Measurements from ENCODE around the gene ELK1. TPM values are rescaled to one million over a fixed set of nuclear protein-coding genes. Genes with fewer than 3 reads are reported as not detected.

Gene ELK1
- total and polyA plus RNA-seq, 4 donors: 9.7 to 32.8 (median 26.9) TPM

DNA sequence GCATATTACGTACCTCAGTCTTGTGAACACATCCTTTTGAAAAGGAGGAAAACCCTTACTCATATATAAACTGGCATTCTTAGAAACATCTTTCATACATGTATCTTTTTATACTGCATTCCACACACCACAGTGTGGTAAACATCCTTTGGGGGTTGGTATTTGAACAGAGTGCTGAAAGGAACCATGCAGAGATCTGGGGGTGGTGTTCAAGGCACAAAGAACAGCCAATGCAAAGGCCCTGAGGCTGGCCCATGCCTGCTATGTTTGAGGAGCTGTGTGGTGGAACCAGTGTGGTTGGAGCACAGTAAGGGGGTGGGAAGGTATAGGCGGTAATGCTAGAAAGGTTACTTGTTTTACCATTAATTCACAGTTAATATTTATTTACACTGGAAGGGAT lies 2.0 kb downstream of the ELK1 start:
- H3K36me3 ChIP-seq (ENCODE audit: control insufficient read depth, insufficient read depth, low read length): no peaks in the 10 kb centered on the region
- H3K4me3 ChIP-seq (ENCODE audit: low read depth, low read length): no peak overlapping the region
- H3K27me3 ChIP-seq (ENCODE audit: control insufficient read depth, insufficient read depth, low read length): no peaks in the 10 kb centered on the region
- H3K9me3 ChIP-seq (ENCODE audit: control insufficient read depth, insufficient read depth, low read length): no peaks in the 10 kb centered on the region
- no peak for DNase-seq (ENCODE audit: low read depth in 4 of 6, low spot score in 6 of 6)
- peaks cover 13% of the 10 kb centered on the region for H3K4me1 ChIP-seq (ENCODE audit: control insufficient read depth, insufficient read depth, low read length)
- H3K27ac ChIP-seq (ENCODE audit: low read depth, low read length): no peak overlapping the region
- WGBS (ENCODE audit: insufficient coverage): 100% methylated on average over 1 of the region's 2 CpGs

DNA sequence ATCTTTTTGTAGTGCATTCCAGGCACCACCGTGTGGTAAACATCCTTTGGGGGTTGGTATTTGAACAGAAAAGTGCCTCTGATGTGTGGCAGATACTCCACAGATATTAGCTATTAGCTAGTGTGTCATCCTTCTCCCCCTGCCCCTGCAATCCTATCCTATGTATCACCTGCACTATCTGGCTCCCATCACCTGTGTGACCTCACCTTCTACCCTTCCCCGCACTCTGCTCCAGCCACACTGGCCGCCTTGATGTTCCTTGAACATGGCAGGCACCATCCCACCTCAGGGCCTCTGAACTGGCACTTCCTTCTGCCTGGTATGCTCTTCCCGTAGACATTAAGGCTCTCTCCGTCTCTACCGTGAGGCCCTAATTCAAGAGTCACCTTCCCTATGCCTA lies 3.7 kb downstream of the ELK1 start:
- no peak for DNase-seq (ENCODE audit: low read depth in 4 of 6, low spot score in 6 of 6)
- no peak overlapping the region for H3K27ac ChIP-seq (ENCODE audit: low read depth, low read length)
- peaks cover 11% of the 10 kb centered on the region for H3K4me1 ChIP-seq (ENCODE audit: control insufficient read depth, insufficient read depth, low read length)
- no peaks in the 10 kb centered on the region for H3K9me3 ChIP-seq (ENCODE audit: control insufficient read depth, insufficient read depth, low read length)
- H3K4me3 ChIP-seq (ENCODE audit: low read depth, low read length): no peak overlapping the region
- 85% methylated on average over 5 of the region's 6 CpGs for WGBS (ENCODE audit: insufficient coverage)
- H3K36me3 ChIP-seq (ENCODE audit: control insufficient read depth, insufficient read depth, low read length): no peaks in the 10 kb centered on the region
- no peaks in the 10 kb centered on the region for H3K27me3 ChIP-seq (ENCODE audit: control insufficient read depth, insufficient read depth, low read length)

DNA sequence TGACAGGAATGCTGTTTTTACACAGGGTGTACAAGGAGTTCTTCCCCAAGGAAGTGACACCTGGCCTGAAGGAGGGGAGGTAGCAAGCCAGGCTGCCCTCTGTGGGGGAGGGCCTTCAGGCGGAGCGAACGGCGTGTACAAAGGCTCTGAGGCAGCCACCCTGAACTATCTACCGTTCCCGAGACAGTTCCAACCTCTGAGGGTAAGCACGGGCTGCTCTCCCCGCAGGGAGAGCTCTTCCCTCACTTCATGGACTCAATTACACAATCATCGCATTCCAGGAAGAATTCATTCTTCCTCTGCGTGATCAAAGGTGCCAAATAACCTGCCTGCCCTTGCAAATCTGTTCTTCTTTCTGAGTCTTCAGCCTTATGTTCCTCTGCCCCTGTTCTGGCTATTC lies 4.8 kb downstream of the ELK1 start:
- Histone ChIP-seq H3K27ac (ENCODE audit: low read depth, low read length) (no peak overlapping the region), H3K27me3 (ENCODE audit: control insufficient read depth, insufficient read depth, low read length) (no peaks in the 10 kb centered on the region), H3K9me3 (ENCODE audit: control insufficient read depth, insufficient read depth, low read length) (no peaks in the 10 kb centered on the region), H3K4me3 (ENCODE audit: low read depth, low read length) (no peak overlapping the region), H3K36me3 (ENCODE audit: control insufficient read depth, insufficient read depth, low read length) (peaks cover 6% of the 10 kb centered on the region), H3K4me1 (ENCODE audit: control insufficient read depth, insufficient read depth, low read length) (peaks cover 3% of the 10 kb centered on the region)
- DNase-seq (ENCODE audit: low read depth in 4 of 6, low spot score in 6 of 6): no peak
- 75% methylated on average over 10 of the region's 10 CpGs for WGBS (ENCODE audit: insufficient coverage)

DNA sequence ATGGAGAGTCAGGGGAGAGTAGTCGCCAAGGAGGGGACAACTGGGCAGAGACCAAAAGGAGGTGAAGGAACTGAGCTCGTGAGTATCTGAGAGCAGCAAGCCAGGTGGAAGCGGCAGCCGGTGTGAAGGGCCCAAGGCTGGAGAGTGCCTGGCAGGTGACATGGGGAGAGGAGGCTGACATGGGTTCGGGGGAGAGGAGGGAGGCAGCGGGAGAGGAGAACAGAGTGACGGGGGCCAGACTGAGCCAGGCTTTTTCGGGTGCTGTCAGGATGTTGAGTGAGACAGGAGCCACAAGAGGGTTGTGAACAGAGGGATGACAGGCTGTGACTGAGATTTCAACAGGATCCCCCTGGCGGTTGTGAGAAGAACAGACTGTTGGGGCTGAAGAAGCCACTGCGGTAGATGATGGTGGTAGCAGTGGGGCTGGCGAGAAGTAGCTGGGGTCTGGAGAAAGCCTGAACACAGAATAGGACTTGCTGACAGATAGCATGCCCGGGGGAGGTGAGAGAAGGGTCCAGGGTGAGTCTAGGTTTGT lies 5.7 kb downstream of the ELK1 start:
- peaks cover 3% of the 10 kb centered on the region for H3K4me1 ChIP-seq (ENCODE audit: control insufficient read depth, insufficient read depth, low read length)
- H3K27me3 ChIP-seq (ENCODE audit: control insufficient read depth, insufficient read depth, low read length): no peaks in the 10 kb centered on the region
- no peaks in the 10 kb centered on the region for H3K9me3 ChIP-seq (ENCODE audit: control insufficient read depth, insufficient read depth, low read length)
- peaks cover 10% of the 10 kb centered on the region for H3K36me3 ChIP-seq (ENCODE audit: control insufficient read depth, insufficient read depth, low read length)
- H3K27ac ChIP-seq (ENCODE audit: low read depth, low read length): no peak overlapping the region
- peak in 1 of 6 donors; percentile 35 for DNase-seq (ENCODE audit: low read depth in 4 of 6, low spot score in 6 of 6)
- 49% methylated on average over 12 of the region's 12 CpGs for WGBS (ENCODE audit: insufficient coverage)
- no peak overlapping the region for H3K4me3 ChIP-seq (ENCODE audit: low read depth, low read length)

DNA sequence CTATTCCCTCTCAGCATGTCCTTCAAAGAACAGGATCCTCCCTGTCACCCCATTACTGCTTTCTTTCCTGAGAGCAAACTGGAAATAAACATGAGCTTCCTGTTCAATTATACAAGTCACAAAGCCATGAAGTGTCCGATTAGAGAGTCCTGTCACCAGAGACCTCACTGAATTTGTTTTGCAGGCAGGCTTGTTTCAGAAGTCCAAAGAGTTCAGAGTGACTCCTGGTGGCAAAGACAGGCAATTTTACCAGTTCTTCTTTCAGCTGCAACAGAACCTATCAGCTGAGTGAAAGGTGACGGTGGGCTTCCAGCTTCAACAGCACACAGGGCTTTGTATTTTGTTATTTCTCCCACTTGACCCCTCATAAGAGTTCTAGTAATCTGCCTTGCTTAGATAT lies 6.4 kb downstream of the ELK1 start:
- Histone ChIP-seq H3K27ac (ENCODE audit: low read depth, low read length) (no peak overlapping the region), H3K27me3 (ENCODE audit: control insufficient read depth, insufficient read depth, low read length) (no peaks in the 10 kb centered on the region), H3K4me1 (ENCODE audit: control insufficient read depth, insufficient read depth, low read length) (no peaks in the 10 kb centered on the region), H3K36me3 (ENCODE audit: control insufficient read depth, insufficient read depth, low read length) (peaks cover 17% of the 10 kb centered on the region), H3K4me3 (ENCODE audit: low read depth, low read length) (no peak overlapping the region), H3K9me3 (ENCODE audit: control insufficient read depth, insufficient read depth, low read length) (no peaks in the 10 kb centered on the region)
- 27% methylated on average over 1 of the region's 2 CpGs for WGBS (ENCODE audit: insufficient coverage)
- peak in 1 of 6 donors; percentile 47 for DNase-seq (ENCODE audit: low read depth in 4 of 6, low spot score in 6 of 6)

DNA sequence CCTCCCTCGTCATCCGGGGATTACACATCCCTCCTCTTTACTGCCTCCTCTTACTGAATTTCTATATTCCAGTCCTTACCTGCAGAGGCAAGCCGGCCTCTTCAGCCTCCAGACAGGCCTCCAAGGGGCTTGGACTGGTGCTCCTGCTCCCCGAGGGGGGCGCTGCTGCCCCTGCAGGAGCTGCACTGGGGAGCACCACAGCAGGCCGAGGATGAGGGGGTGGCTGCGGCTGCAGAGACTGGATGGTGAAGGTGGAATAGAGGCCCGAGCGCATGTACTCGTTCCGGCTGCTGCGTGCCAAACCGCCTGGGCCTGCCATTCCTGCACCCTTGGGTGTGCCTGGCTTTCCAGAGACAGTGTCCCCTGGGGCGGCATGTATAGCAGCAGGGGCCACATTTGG lies 11.5 kb downstream of the ELK1 start:
- no peak for DNase-seq (ENCODE audit: low read depth in 4 of 6, low spot score in 6 of 6)
- H3K27ac ChIP-seq (ENCODE audit: low read depth, low read length): no peak overlapping the region
- no peak overlapping the region for H3K4me3 ChIP-seq (ENCODE audit: low read depth, low read length)
- H3K36me3 ChIP-seq (ENCODE audit: control insufficient read depth, insufficient read depth, low read length): peaks cover 38% of the 10 kb centered on the region
- no peaks in the 10 kb centered on the region for H3K27me3 ChIP-seq (ENCODE audit: control insufficient read depth, insufficient read depth, low read length)
- H3K4me1 ChIP-seq (ENCODE audit: control insufficient read depth, insufficient read depth, low read length): peaks cover 28% of the 10 kb centered on the region
- 91% methylated on average over 14 of the region's 14 CpGs for WGBS (ENCODE audit: insufficient coverage)
- no peaks in the 10 kb centered on the region for H3K9me3 ChIP-seq (ENCODE audit: control insufficient read depth, insufficient read depth, low read length)

DNA sequence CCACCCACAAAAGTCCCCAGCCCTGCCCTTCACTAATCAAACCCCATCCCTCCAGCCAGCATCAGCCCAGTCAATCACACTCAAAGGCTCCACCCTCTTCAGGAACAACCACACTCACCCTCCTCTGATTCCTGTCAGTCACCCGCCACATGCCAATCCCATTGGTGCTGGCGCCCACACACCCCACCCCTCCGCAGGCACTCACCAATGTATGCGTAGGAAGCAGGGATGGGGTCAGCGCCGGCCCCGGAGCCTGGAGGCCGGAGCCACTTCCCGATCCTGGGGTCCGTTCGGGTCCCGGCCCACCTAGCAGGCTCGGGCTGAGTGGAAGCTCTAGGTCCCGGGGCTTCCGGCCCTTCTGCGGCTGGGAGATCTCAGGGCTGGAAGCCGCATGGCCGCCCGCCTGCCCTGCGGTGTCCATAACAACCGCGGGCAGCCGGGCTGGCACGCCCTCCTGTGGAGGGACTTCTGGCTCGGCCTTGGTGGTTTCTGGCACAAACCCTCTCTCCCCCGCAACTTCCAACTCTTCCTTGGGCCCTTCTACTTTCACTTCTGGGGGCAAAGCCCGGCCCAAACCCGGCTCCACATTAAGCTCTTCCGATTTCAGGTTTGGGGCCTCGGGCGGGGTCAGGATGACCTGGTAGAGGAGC lies 12.7 kb downstream of the ELK1 start:
- peak overlapping the region; percentile 58 for H3K27ac ChIP-seq (ENCODE audit: low read depth, low read length)
- H3K27me3 ChIP-seq (ENCODE audit: control insufficient read depth, insufficient read depth, low read length): no peaks in the 10 kb centered on the region
- peaks cover 28% of the 10 kb centered on the region for H3K4me1 ChIP-seq (ENCODE audit: control insufficient read depth, insufficient read depth, low read length)
- peaks cover 38% of the 10 kb centered on the region for H3K36me3 ChIP-seq (ENCODE audit: control insufficient read depth, insufficient read depth, low read length)
- peak in 2 of 6 donors; percentile 13 to 60 for DNase-seq (ENCODE audit: low read depth in 4 of 6, low spot score in 6 of 6)
- no peaks in the 10 kb centered on the region for H3K9me3 ChIP-seq (ENCODE audit: control insufficient read depth, insufficient read depth, low read length)
- H3K4me3 ChIP-seq (ENCODE audit: low read depth, low read length): peak overlapping the region; percentile 11
- 52% methylated on average over 30 of the region's 31 CpGs for WGBS (ENCODE audit: insufficient coverage)

DNA sequence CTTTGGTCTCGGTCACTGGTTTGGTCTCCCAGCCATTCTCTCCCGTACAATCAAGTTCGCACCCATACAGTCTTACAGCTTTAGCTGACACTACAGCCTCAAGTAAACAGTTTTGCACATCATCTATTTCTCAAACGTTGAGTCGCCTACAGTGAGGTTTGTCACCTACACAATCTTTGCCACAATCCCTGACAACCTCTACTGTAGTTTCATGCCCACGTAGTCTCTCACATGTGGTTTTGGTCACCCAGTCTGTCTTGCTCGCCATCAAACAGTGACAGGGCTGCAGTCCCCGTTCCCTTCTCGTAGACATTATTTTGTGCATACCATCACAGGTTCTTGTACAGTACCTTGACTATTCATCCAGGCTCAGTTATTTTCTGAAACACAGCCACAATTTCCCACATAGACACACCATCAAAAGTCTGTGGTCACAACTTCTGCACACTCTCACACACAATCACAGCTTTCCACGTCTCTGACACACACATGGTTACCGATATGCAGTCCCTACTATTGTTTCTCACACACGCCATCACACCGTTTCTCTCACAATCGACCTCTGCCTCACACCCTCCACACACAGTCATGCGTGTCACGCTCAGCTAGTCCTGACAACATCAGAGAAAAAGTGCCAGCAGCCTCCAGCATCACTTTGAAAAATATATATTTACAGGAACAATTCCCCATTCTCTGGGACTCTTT lies 15.3 kb downstream of the ELK1 start:
- 73% methylated on average over 16 of the region's 16 CpGs for WGBS (ENCODE audit: insufficient coverage)
- H3K36me3 ChIP-seq (ENCODE audit: control insufficient read depth, insufficient read depth, low read length): peaks cover 30% of the 10 kb centered on the region
- peak overlapping the region; percentile 33 for H3K27ac ChIP-seq (ENCODE audit: low read depth, low read length)
- H3K9me3 ChIP-seq (ENCODE audit: control insufficient read depth, insufficient read depth, low read length): no peaks in the 10 kb centered on the region
- peaks cover 28% of the 10 kb centered on the region for H3K4me1 ChIP-seq (ENCODE audit: control insufficient read depth, insufficient read depth, low read length)
- no peak overlapping the region for H3K4me3 ChIP-seq (ENCODE audit: low read depth, low read length)
- no peak for DNase-seq (ENCODE audit: low read depth in 4 of 6, low spot score in 6 of 6)
- no peaks in the 10 kb centered on the region for H3K27me3 ChIP-seq (ENCODE audit: control insufficient read depth, insufficient read depth, low read length)

DNA sequence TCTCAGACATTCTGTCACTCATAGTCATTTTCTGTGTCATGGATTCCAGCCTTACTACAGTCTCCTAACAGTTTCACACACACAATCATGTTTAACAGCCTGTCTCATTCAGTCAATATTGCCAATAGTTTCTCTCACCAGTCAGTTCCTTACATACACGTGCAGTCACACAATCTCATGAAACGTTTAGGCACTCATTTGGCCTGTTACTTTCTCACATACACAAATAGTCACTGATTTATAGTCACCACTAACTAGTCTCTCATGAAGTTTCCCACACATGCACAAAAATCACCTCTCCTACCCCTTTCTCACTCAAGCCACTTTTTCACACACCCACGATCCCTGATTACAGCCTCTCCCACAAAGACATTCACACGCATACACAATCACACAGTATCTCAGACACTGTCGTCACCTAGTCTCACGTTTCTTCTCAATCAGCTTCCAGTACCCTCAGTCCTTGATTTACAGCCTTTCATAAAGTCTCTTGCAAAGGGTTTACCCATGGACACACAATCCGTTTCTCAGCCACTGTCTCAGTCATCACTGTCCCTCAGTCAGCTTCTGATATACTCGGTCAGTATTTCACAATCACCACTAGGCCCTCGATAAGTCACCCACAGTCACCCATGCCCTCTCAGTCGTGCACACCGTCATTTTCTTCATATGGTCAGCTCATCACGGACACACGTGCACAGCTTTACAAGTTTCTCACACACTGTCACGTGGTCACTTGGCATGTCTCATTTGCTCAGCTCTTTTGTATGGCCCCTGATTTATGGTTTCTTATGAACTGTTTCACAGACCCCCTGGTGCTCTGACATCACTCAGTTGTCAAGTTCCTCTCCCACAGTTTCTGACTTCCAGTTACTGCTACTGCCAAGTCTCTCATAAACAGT lies 16.4 kb downstream of the ELK1 start:
- WGBS (ENCODE audit: insufficient coverage): 55% methylated on average over 14 of the region's 14 CpGs
- peak in 2 of 6 donors; percentile 7 to 25 for DNase-seq (ENCODE audit: low read depth in 4 of 6, low spot score in 6 of 6)
- Histone ChIP-seq H3K4me3 (ENCODE audit: low read depth, low read length) (no peak overlapping the region), H3K9me3 (ENCODE audit: control insufficient read depth, insufficient read depth, low read length) (no peaks in the 10 kb centered on the region), H3K27me3 (ENCODE audit: control insufficient read depth, insufficient read depth, low read length) (no peaks in the 10 kb centered on the region), H3K4me1 (ENCODE audit: control insufficient read depth, insufficient read depth, low read length) (peaks cover 28% of the 10 kb centered on the region), H3K36me3 (ENCODE audit: control insufficient read depth, insufficient read depth, low read length) (peaks cover 21% of the 10 kb centered on the region), H3K27ac (ENCODE audit: low read depth, low read length) (no peak overlapping the region)
